DMS153 treated with DMSO at 0.1 percent for 48 hours (cell line): Measurements from ENCODE around the gene ST8SIA2.

ENCODE experiments used
- DNase-seq: peaks from one replicate; lab custom pipeline; 2025; ENCODE audit not compliant: unreplicated experiment; lab: John Stamatoyannopoulos, UW

The ST8SIA2 gene

DNA sequence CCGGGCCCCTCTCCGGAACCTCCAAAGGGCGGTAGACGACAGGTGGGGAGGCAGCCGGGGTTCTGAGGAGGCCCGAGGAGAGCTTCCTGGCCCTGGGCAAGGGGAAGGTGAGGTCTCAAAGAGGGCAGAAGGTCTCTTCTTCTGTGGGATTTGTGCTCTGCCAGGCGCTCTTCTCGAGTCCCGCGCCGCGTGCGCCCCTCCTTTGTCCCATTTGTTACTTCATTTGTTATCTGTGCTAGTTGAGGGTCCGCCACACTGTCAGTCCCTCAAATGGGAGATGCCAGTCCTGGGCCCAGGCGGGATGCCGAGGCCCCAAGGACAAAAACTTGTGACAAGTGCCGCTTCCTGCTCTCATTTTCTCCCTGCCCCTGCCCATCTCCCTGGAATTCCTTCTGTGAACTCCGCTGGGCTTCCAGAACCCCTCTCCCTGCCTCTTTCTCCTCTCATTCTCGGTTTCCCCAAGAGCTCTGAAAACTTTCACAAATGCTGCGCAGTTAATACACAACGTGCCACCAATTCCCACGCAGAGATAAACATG lies 1.5 kb downstream of the ST8SIA2 start:
- no peak for DNase-seq

DNA sequence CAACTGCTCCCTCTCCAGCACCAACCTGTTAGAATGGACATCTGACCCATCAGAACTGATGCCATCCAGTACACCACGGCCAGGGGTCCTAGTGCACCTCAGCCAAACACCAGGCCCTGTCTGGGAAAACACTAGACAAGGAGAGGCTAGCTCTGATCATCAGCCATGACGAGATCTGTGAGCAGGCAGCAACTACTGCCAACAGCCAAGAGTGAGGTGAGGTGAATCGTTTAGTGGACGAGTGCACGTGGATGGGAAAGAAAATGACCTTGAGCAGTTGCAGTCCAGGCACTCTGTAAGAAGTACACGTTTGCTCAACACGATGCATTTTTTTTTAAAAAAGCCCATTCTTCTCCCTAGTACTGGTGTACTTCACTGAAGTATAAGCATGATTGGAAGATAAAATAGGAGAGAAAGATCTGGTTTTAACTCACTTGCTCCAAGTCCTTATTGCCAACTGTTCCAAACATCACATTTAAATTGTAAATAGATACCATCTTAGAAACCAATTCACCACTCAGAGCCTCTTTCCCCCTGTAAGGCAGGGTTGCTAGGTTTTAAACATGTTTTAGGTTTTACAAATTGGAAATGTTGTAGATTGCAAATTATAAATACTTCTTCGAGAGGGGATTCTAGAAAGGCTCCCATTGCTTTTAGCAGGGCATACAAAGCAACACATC lies 5.7 kb downstream of the ST8SIA2 start:
- DNase-seq = no peak

DNA sequence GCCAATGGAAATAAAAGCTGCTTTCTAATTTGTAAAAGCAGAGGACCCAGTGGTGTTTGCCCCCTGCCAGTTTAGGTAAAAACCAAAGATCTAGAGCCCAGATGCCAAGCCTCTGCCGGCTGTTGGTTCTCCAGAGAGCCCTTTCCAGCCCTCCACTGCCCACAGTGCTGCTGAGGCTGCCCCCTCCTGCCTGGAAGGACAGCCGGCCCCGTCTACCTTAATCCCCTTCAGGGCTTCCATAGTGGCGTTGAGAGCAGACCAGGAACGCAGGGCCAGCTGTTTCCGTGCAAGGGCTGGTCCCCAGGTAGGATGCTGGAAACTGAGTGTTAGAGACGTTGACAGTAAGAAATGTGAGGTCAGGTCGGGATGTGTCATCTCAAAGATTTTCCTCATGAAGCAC lies 6.9 kb downstream of the ST8SIA2 start:
- no peak for DNase-seq

DNA sequence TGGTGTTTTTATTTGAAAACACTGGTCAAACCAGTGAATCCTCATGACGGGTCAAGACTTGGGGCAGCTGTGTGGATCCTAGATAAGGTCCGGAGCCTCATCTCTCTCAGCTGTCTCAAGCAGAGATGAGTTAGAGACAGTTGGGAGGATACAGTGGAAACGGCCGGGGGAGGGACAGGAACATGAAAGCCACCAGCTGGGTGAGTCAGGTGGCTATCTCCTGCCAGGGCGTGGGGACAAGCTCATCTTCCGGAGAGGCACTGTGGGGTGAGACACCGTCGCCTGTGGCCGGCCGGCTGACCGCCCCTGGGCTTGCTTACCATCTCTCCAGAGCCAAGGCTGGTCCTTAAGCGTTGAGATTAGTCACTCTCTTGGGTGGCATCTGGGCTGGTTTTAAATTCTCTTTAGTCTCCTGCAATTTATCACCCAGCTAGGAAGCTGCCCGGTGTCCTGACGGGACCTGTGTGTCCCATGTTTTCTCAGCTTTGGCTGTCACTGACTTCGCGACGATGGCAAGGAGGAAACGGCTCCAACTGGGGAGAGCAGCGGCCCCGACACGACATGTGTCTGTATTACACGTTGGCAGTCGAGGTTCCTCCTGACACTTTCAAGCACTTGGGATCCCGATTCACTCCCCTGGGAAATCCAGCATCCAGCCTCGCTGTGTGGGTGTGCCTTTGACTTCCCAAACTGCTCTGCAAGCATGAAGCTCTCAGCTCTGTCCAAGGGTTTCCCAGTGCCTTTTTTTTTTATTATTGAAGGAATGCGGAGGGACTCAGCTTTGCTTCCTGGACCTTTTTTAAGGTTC lies 7.5 kb downstream of the ST8SIA2 start:
- DNase-seq = no peak

DNA sequence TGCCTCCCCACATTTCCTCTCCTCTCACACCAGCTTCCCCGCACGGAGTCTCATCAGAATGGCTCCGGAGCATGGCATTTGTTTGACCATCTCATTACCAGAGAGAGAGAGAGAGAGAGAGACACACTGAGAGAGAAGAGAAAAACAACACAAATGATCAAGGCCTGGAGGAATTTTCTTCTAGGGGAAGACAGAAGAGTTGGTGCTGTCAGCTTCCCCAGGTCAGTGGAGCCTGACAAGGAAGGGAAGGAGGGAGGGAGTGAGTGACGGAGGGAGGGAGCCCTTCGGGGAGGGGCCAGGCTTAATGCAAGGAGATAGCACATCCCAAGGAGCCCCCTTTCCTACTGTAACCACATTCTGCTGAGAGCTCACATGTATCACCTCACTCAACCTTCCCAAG lies 9.1 kb downstream of the ST8SIA2 start:
- no peak for DNase-seq

DNA sequence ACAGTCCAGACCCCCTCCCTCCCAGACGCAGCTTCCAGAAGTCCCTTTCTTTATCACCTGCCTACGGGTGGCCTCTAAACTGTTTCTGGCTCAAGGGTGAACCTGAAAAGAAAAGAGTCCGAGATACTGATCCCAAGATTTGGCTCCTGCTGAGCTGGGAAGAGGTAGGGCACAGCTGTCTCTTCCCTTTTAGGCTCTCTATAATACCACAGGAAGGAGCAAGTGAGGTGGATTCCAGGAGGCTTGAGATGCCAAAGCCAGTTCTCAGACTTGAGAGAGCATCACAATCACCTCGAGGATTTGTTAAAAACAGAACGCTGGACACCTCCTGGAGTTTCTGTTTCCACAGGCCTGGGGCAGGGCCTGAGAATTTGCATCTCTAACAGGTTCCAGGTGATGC lies 12.3 kb downstream of the ST8SIA2 start:
- DNase-seq = no peak

DNA sequence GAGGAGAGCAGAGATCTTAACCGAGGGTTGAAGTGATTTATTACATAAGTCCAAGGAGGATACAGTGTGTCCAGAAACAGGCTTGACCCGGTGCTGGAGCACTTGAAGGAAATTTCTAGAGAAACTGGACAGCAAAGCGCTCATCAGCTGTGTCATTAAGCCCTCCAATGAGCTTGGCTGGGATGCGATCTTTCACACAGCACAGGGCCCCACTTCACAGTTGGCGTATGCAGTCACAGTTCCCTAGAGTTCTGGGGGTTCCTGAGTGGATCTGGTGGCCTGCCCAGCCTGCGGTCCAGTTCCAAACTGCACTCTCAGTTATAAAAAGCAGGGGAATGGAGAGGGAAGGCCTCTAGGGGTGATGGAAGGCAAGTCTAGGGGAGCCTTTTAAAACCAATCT lies 13.6 kb downstream of the ST8SIA2 start:
- no peak for DNase-seq

DNA sequence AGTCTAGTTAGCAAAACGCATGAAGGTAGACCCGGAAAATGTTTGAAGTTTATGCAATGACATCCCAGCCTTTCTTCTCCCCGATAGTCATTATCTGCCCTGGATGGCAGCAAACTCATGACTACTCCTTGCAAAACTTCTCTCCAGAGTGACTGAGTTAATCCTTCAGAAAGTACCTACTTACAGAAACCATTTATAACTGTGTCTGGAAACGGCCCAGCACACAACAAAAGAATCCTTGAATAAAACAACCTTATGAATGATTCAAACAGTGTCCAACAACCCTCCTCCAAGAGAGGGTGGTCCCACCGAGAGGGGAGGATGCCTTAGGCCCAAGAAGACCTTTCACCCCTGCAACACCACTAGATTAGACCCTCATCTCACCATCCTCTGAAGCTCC lies 14.2 kb downstream of the ST8SIA2 start:
- no peak for DNase-seq

DNA sequence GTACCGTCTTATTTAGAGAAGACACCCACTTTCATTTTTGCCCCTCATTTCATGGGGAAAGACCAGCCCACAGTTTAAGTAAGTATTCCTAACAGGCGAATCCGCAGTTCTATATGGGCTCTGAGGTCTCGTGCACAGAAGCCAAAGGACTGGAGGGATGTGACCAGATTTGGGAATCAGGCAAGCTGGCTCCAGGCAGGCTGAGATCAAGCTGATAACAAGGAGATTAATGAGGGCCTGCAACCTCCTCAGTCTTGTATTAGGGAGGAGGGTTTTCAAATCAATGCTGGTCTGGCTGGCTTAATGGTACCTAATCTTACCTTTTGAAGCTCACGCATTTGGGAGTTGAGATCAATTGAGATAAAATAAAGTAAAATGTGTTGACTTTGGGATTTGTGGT lies 15.3 kb downstream of the ST8SIA2 start:
- no peak for DNase-seq

DNA sequence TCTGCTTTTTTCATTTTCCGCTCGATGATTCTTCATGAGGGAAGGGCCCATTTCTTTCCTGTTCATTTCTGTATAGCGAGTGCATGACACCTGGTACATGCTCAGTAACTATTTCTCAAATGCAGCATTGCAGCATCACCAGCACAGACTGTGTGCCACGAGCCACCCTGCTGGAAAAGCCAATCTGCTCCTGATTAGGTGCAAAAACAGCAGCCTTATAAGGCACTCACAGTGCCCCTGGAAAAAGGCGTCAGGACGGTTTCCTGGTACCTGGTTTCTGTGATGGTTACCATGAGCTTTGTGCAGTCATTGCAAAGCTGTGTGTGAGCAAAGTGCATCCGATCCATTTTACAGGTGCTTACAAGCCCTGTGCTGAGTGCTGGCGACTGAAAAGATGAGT lies 15.8 kb downstream of the ST8SIA2 start:
- DNase-seq = no peak

DNA sequence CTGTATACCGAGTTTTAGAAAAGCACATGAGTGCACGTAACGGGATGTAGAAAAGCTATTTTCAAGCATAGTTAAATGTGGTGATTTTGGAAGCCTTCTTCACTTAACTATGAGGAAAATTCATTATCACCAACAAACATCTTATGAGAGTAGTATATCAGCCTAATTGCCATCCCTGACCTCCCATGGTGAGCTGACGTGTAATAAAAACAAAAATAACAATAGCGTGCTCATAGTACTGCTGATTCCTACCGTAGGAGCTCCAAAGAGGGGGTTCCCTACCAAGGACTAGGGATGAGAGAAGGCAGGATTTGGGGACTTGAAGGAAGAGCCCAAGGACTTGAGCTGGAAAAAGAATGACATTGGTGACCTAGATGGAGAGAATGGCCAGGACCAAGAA lies 16.9 kb downstream of the ST8SIA2 start:
- no peak for DNase-seq

DNA sequence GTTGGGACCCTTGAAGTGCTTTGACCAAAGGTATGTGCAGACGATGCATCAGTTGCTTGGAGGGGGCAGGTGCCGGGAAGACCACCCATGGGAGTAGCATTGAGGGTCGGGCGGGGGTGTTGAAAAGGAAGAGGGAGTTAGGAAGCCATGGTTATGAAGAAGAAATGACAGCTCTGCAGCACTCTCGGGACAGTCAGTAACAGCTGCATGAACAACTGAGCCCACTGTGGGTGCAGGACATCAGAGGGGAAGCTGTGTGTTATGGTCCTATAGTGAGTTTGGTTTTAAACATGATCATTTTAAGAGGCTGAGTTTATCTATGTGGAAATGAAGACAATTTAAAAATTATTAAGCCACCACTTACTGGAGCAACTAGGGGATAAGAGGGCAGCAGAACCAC lies 17.6 kb downstream of the ST8SIA2 start:
- DNase-seq = no peak

DNA sequence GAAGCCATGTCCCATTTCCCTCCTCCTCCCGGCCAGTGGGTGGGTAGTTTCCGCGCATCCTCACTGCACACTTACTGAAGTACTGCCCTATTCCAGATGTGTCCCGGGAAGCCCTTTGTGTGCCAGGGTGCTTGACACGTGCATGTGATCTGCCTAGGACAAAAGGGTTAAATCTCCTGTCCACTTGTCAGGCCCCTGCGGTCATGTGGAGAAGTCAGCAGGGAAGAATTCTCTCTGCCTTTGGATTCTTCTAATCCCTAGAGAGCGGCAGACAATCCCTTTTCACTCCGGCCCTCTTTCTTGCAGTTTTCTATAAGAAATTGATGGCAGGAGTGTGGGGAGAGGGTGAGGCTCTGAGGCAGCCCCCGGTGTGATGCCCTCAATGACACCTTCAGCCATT lies 19.8 kb downstream of the ST8SIA2 start:
- no peak for DNase-seq

DNA sequence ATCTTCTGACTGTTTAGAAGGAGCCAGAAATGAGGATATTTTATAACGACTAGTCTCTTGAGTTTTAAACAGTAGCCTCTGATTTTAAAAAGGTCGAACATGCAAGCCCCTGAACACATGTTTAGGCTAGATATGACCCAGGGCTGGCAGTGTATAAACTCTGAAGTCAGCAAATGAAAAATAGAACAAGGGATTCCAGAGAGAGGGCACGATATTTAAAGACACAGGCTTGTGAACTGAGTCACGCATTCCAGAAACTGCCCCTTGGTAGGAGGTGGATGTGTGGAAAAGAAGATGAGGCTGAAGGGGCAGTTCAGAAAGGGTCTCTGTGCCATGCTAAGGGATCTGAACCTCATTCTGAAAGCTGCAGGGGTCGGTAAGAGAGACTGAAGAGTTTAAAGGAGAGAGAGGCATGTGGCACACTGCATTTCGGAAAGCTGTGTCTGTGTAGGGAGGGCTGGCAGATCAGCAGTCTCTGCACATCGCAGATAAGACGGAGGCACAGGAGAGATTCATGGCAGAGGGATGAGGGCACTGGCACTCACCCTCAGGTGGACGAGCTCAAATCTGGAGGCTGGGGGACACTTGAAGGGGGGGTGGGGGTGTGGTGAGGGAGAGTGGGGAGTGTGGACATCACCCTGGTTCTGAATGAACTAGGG lies 22.1 kb downstream of the ST8SIA2 start:
- no peak for DNase-seq

DNA sequence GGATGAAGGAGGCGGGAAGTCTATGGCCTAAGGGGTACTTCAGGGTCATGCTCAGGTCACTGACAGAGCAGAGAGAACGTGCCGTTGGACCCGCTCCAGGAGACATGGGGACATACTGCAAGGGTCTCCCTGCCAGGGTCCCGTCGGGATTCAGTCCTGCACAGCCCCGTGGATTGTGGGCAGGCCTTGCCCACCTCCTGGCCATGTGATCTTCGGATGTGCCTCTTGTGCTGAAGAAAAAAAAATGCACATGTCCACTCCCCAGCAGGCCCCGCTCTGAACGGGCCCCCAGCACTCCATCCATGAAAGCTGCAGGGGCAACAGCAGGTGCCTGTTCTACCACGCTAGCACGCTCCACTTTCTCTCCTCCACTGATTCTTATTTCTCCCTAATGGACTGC lies 22.9 kb downstream of the ST8SIA2 start:
- no peak for DNase-seq

DNA sequence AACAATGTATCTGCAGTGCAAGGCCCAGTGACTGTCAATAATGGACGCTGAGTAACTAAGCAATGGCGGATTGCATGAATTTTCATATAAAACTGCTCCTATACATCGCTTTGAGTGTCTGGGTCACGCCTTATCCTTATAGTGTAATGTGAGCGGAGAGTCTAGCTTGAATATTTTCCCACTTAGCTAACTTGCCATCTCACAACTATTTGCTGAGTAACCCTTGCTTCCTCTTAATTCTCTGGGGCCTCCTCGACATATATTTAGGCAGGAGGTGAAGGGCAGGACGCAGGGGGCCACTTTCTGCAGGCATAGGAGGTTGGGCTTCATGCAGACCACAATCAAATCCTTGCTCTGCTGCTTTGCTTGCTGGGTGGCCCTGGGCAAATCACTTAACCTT lies 24.0 kb downstream of the ST8SIA2 start:
- DNase-seq = no peak

DNA sequence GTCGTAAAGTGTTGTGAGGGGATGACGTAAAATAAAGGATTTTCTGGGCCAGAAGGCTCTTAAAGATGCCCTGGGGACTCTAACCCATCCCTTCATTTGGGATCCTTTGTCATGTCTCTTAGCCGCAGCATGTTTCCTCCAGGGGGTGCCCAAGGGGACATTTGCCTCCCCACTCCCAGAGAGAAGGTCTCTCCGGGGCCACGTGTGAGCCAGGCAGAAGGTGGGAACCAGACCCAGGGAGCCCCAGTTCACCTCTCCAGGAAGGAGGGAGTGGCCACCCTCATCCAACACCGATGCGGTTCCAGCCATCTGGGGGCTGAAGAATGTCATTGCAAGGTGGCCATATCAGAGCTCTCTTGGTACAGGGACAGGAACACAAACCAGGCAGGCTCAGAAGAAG lies 25.2 kb downstream of the ST8SIA2 start:
- DNase-seq = no peak

DNA sequence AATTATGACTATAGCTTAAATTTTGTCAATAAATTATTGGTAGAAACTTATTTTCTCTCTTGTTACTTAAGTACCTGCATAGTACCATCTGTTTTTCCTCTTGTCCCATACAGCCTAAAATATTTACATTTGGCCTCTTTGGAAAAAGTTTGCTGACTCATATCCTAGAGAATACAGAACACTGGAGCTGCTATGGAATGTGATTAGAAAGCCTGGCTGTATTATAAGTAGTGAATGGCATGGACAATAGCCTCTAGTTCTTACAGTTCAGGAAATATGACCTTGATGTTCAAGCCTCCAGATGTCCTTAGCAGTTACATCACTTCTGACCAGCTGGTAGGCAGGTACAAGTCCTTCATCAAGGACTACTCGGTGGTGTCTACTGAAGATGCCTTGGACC lies 28.3 kb downstream of the ST8SIA2 start:
- DNase-seq = no peak

DNA sequence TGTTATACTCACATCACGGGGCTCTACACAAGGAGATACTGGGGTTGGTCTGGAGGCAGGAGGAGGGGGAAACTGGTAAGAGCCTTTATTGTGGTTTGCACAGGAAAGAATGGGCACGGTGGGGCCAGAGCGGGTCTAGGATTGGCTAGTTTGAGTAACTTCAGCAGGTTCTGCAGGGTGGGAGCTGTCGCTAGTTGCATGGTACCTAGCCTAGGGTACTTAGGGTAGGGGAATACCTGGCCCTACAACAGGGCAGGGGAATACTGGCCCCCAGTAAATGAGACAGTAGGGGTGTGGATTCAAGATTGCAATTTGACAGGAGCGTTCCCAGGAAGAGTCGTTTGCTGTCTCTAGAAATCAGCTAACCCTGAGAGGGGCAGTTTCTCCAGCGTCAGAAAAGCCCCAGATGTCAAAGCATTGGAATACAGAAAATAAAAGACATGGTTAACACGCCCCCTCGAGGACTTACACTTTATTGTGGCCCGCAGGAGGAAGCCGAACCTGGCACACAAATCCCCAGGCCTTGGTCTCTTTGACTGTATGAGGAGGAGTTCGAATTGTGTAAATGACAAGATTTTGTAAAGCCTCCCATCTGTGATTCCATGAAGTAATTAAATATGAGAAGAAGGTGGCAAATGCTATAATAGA lies 32.0 kb downstream of the ST8SIA2 start:
- DNase-seq = no peak

DNA sequence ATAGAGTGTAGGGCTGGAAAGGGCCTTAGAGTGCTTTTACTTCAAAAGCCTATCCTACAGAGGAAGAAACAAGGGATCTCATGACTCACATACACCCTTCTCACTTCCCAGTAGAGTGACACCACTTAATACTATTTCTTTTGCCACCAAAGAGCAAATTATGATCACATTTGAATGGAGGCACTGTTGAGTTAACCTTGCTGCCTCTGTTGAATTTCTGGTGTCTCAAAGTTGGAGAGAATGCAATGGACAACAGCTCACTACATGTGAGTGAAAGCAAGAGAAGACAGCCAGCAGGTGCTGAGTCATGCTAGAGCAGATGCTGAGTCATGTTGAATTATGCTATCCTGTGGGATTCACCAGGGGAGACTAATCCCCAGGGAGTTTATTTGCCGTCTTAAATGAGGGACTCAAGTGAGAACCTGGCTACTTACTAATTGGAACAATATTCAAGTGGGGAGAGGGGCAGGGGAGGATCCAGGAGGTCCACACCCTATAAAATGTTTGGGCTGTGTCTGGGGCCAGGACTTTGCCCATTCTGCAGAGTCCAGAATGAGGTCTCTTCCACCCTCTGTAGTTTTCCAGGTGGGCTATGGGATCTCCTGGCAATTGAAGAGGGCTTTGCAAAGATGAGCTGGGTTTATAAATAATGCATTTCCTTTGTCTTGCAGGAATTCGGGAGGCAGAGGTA lies 35.8 kb downstream of the ST8SIA2 start:
- DNase-seq = no peak

DNA sequence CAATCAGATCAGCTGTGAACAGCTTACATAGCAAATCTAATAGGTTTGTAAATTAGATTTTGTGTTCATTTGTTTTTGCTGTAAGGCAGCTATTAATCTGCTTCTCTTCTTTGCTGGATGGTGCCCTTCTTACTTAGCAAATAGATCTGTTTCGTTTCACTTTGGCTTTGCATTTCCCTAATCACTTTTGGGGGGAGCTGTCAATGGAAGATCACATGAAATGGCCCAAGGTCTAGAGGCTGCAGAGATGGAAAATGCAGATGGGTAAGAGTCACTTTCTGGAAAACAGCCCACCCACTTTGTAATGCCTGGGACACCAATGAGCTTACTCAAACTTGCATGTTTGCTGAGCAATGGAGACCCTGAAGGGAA lies 36.4 kb downstream of the ST8SIA2 start:
- no peak for DNase-seq
